GM12892 (cell line): ENCODE results near the gene RAB31.

Source experiments
- POLR2A ChIP-seq: IDR thresholded peaks from 2 replicates; pipeline ENCODE4 v1.6.1; 2011; ENCODE audit warnings: low read depth, low read length, control low read depth
- POLR2AphosphoS5 ChIP-seq: IDR thresholded peaks from 2 replicates; pipeline ENCODE4 v1.6.1; 2011; ENCODE audit warnings: low read depth, low read length, control low read depth

GRCh38 chr18:9771977-9772660, 64.0 kb downstream of the RAB31 start:
- no peak for TF ChIP-seq POLR2A
- no peak for TF ChIP-seq POLR2AphosphoS5
